AG04449 (cell line): Measurements from ENCODE around the gene MYO16.

ENCODE experiments used
- CTCF ChIA-PET: fragments of 350-600 bp; formaldehyde crosslinking; extraction: SDS; loops from one replicate; lab custom pipeline; 2021; ENCODE audit warnings: antibody characterized with exemption; lab: Yijun Ruan, JAX
- POLR2A ChIA-PET: fragments of 400-600, 350-600 bp; formaldehyde crosslinking; extraction: SDS; loops from one replicate; lab custom pipeline; 2020; ENCODE audit warnings: antibody characterized with exemption, inconsistent platforms; lab: Yijun Ruan, JAX
- DNase-seq: peaks from one replicate; pipeline ENCODE4 v3.0.0-alpha.2; 2010; ENCODE audit warnings: low read depth, low spot score
- H3K4me3 ChIP-seq: 2 replicates; pipeline ENCODE4 v1.5.1; 2011; ENCODE audit warnings: low read depth, mild to moderate bottlenecking, control low read depth, low read length
- TF ChIP-seq, protein P1 (sequence below): IDR thresholded peaks from one replicate; pipeline ENCODE4 v1.5.1; 2011; ENCODE audit warnings: mild to moderate bottlenecking, moderate library complexity, low read length, control low read depth, inconsistent platforms; ENCODE audit not compliant: insufficient read depth; ENCODE audit errors: missing control alignments

Gene MYO16

DNA sequence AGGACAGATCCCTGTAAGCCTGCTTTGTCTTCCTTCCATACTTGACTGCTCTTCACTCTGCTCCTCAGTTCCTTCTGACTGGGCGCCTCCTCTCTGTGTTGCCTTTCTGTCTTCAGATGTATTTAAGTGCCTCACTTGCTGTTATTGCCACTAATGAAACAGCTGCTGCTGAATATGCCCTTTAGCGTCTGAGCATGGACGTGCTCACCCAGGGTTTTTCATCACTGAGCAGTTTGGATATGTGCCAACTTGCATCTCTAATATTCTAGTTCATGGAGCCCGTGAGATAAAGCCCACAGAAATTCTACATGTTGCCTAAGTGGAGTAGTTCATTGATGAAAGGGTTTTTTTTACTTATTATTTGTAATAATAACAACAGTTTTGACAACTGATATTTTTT, 198.2 kb downstream of the MYO16 start:
- TF ChIP-seq, protein P1, sequence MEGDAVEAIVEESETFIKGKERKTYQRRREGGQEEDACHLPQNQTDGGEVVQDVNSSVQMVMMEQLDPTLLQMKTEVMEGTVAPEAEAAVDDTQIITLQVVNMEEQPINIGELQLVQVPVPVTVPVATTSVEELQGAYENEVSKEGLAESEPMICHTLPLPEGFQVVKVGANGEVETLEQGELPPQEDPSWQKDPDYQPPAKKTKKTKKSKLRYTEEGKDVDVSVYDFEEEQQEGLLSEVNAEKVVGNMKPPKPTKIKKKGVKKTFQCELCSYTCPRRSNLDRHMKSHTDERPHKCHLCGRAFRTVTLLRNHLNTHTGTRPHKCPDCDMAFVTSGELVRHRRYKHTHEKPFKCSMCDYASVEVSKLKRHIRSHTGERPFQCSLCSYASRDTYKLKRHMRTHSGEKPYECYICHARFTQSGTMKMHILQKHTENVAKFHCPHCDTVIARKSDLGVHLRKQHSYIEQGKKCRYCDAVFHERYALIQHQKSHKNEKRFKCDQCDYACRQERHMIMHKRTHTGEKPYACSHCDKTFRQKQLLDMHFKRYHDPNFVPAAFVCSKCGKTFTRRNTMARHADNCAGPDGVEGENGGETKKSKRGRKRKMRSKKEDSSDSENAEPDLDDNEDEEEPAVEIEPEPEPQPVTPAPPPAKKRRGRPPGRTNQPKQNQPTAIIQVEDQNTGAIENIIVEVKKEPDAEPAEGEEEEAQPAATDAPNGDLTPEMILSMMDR: no peak
- ChIA-PET CTCF (no interaction called here), POLR2A (no interaction called here)
- no peak overlapping the region for H3K4me3 ChIP-seq
- DNase-seq: no peak

DNA sequence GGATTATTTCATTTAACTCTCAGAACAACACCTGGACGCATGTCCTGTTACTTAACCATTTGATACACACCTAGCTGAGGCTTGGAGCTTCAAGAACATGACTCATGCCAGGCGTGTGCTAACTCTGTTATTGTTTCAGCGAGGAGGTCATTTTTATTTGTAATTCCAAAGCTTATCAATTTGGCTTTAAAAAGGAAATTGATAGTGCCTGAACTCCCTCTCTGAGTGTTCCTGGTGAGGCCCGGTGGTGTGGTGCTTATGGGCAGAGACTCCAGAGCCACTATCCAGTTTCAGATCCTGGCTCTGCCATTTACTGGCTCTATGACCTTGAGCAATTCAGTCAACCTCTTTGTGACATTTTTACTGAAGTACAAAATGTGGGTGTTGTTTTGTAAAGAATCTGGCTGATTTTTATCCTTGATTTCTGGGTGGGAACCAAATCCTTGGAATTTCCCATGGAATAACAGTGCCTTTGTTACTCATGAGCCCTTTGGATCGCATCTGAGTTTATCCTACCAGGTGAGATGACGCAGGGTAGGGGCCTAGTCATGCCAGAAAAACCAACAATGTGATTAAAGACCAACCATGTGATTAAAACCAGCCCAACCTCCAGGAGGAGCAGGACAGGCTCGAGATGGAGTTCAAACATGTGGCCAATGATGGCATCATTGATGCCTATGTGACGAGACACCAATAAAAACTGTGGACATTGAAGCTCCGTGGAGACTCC, 198.8 kb downstream of the MYO16 start:
- POLR2A ChIA-PET: no interaction called here
- TF ChIP-seq, protein P1: no peak
- CTCF ChIA-PET: no interaction called here
- H3K4me3 ChIP-seq: no peak overlapping the region
- DNase-seq: no peak

DNA sequence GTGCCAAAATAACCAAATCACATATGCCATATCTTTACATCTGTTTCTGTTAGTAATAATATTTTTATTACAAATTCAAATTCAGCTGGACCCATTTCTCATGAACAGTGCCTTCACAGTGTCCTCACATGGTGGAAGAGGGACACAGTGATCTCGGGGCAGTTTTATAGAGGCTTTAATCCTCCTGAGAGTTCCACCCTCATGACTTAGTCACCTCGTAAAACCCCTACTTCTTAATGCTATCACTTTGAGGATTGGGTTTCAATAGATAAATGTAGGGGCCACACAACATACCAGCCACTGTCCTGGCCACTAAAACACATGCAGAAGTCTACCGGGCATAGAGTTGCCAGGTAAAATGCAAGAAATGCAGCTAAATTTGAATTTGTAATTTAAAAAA, 201.5 kb downstream of the MYO16 start:
- CTCF ChIA-PET: no interaction called here
- TF ChIP-seq, protein P1: no peak
- POLR2A ChIA-PET: no interaction called here
- DNase-seq: no peak
- no peak overlapping the region for H3K4me3 ChIP-seq

DNA sequence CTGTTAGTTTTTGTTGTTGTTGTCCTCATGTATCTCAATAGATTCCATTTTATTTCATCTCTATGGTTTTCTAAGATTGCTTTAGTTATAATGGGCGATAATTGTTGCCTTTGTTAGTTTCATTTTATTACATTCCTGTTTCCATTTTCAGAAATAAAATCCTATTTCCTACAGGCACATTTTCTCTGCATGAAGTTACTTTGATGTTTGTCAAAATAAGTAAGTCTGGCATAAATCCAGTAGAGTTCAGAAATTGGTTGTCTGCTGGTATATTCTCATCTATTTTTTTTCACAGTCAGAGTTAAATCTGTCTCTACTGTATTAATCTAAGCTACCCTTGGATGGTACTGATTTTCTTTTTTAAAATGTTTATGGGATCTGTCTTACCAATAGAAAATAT, 204.1 kb downstream of the MYO16 start:
- ChIA-PET CTCF (no interaction called here), POLR2A (no interaction called here)
- TF ChIP-seq, protein P1: no peak
- no peak overlapping the region for H3K4me3 ChIP-seq
- no peak for DNase-seq

DNA sequence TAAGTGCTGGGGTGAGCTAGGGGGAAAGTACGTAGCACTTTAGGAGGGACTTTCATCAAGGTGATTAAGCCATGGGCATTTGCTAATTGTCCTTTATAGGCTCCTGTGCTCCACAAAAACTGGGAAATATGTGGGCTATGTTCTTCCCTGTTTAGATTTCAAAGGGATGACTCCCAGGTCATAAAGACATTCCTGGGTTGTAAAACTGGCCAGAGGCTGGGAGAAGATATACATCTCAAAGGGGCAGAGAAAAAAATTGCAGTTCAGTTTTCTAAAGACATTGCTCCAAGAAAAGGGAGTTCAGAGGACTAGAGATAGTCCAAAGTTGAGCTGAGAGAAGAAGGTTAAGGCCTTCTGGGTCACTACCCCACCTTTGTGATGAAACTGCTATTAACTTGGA, 204.8 kb downstream of the MYO16 start:
- no peak for DNase-seq
- H3K4me3 ChIP-seq: no peak overlapping the region
- ChIA-PET CTCF (no interaction called here), POLR2A (no interaction called here)
- TF ChIP-seq, protein P1: no peak

DNA sequence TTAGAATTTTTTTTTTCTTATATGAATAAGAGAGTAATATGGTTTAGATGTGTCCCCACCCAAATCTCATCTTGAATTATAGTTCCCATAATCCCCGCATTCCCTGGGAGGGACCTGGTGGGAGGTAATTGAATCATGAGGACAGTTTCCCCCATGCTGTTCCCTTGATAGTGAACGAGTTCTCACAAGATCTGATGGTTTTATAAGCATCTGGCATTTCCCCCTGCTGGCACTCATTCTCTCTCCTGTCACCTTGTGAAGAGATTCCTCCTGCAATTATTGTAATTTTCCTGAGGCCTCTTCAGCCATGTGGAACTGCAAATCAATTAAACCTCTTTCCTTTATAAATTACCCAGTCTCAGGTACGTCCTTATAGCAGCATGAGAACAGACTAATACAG, 205.7 kb downstream of the MYO16 start:
- CTCF ChIA-PET: no interaction called here
- H3K4me3 ChIP-seq: no peak overlapping the region
- TF ChIP-seq, protein P1: no peak
- DNase-seq: no peak
- POLR2A ChIA-PET: no interaction called here
